Lower leg skin (tissue), 4 donors: ENCODE results near the gene AHSP. TPM values are rescaled to one million over a fixed set of nuclear protein-coding genes. Genes with fewer than 3 reads are reported as not detected.
"Not testable (repeated sequence)": the region's sequence is repeated elsewhere in the genome, so short reads cannot be mapped to it uniquely, and the experiment has no call there.

Source experiments
- DNase-seq, 2 donors: peaks; one replicate each; pipeline ENCODE4 v3.0.0-alpha.2; 2019; ENCODE audit warnings: low spot score in 2 of 2
- H3K4me3 ChIP-seq: fragments of 200-600 bp; sonication (generic); 2 replicates; pipeline ENCODE4 v1.5.1; 2017; ENCODE audit warnings: mild to moderate bottlenecking, low read depth; ENCODE audit not compliant: poor library complexity, severe bottlenecking
- CTCF ChIP-seq, 3 donors: fragments of 450-650 bp; IDR thresholded peaks; one replicate each; pipeline ENCODE4 v1.5.1; 2016; ENCODE audit warnings: antibody characterized with exemption in 3 of 3, mild to moderate bottlenecking in 3 of 3, moderate library complexity in 2 of 3
- POLR2A ChIP-seq, 2 donors: fragments of 450-650 bp; IDR thresholded peaks; one replicate each; pipeline ENCODE4 v1.6.1; 2016 to 2017; ENCODE audit warnings: antibody characterized with exemption in 2 of 2, mild to moderate bottlenecking in 1 of 2, moderate library complexity in 1 of 2
- WGBS, 2 donors: methylation state at CpG; one replicate each; pipeline ENCODE4 v1.1.5; 2018; 5-methylcytosine and 5-hydroxymethylcytosine counted together
- intact Hi-C: fragments of 100-400 bp; cut with DNase I; formaldehyde crosslinking; loops from one replicate; pipeline ENCODE4 v1.15.0; 2023; ENCODE audit warnings: low total_unique reads
- total RNA-seq, 4 donors: library from RNA; depleted of rRNA; stranded (reverse); fragments of >200 nt; gene quantifications; one replicate each; pipeline ENCODE4 v1.1.0, GENCODE V29; 2016

AHSP gene
- total RNA-seq, 4 donors from 2014 or later = not detected

- H3K4me3 ChIP-seq = no peak overlapping the region
- WGBS, 2 donors = 88 to 96% methylated on average over 4 of the region's 4 CpGs
- DNase-seq = no peak
- intact Hi-C loops = no loop called here
- TF ChIP-seq POLR2A (IDR thresholded peaks at IDR 0.05) (no peak), CTCF (IDR thresholded peaks at IDR 0.05) (no peak)
Measured at GRCh38 chr16:31542763-31543162, 15.1 kb downstream of the AHSP start.

- 71 to 80% methylated on average over 8 of the region's 8 CpGs for WGBS, 2 donors
- TF ChIP-seq CTCF (IDR thresholded peaks at IDR 0.05) = no peak
- TF ChIP-seq POLR2A (IDR thresholded peaks at IDR 0.05) = no peak
- DNase-seq = no peak
- H3K4me3 ChIP-seq = no peak overlapping the region
- intact Hi-C loops = no loop called here
Measured at GRCh38 chr16:31561426-31562233, 33.9 kb downstream of the AHSP start.

- no peak for DNase-seq
- no peak overlapping the region for H3K4me3 ChIP-seq
- TF ChIP-seq CTCF (IDR thresholded peaks at IDR 0.05) = no peak
- TF ChIP-seq POLR2A (IDR thresholded peaks at IDR 0.05) = no peak
- WGBS, 2 donors = 10 to 13% methylated on average over 48 to 49 of the region's 49 CpGs
- intact Hi-C loops = no loop called here
Measured at GRCh38 chr16:31568577-31569359, 41.1 kb downstream of the AHSP start.

GRCh38 chr16:31569360-31569717, 41.6 kb downstream of the AHSP start:
- DNase-seq = no peak
- H3K4me3 ChIP-seq = no peak overlapping the region
- intact Hi-C loops = no loop called here
- TF ChIP-seq POLR2A (IDR thresholded peaks at IDR 0.05) = no peak
- no peak for TF ChIP-seq CTCF (IDR thresholded peaks at IDR 0.05)
- WGBS, 2 donors = 4 to 5% methylated on average over 33 to 46 of the region's 46 CpGs

GRCh38 chr16:31572821-31573220, 45.1 kb downstream of the AHSP start:
- DNase-seq = no peak
- no peak overlapping the region for H3K4me3 ChIP-seq
- WGBS, 2 donors = 69 to 83% methylated on average over 1 of the region's 1 CpG
- intact Hi-C loops = no loop called here
- TF ChIP-seq CTCF (IDR thresholded peaks at IDR 0.05) = no peak
- TF ChIP-seq POLR2A (IDR thresholded peaks at IDR 0.05) = no peak

- intact Hi-C loops, H3K4me3 ChIP-seq, DNase-seq: not testable (repeated sequence)
- WGBS, 2 donors = 22 to 28% methylated on average over 1 of the region's 1 CpG
Measured at GRCh38 chr16:31574159-31574558, 46.5 kb downstream of the AHSP start.
